Upper lobe of left lung (tissue), 6 donors: ENCODE results near the gene TMEM218. TPM values are rescaled to one million over a fixed set of nuclear protein-coding genes. Genes with fewer than 3 reads are reported as not detected.

Experiments used
- ATAC-seq, 2 donors: fragments of 200-7000 bp; cut with Tn5 transposase; one replicate each; pipeline ENCODE4 v1.9.1; 2022; ENCODE audit warnings: mild to moderate bottlenecking in 2 of 2, moderate library complexity in 2 of 2; ENCODE audit not compliant: low FRiP score in 2 of 2
- DNase-seq, 2 donors: peaks; one replicate each; pipeline ENCODE4 v3.0.0-alpha.2; 2019 to 2020
- H3K27ac ChIP-seq, 4 donors: fragments of 200-600 bp; sonication (generic); one replicate each; pipeline ENCODE4 v1.5.1; 2016 to 2019
- H3K27me3 ChIP-seq, 4 donors: fragments of 200-600 bp; sonication (generic); one replicate each; pipeline ENCODE4 v1.5.1; 2017 to 2019
- H3K36me3 ChIP-seq, 4 donors: fragments of 200-600 bp; sonication (generic); one replicate each; pipeline ENCODE4 v1.5.1; 2016 to 2019
- H3K4me1 ChIP-seq, 4 donors: fragments of 200-600 bp; sonication (generic); one replicate each; pipeline ENCODE4 v1.5.1; 2018 to 2019
- H3K4me3 ChIP-seq, 4 donors: fragments of 200-600 bp; sonication (generic); one replicate each; pipeline ENCODE4 v1.5.1; 2017 to 2019; ENCODE audit warnings: mild to moderate bottlenecking in 2 of 4, moderate library complexity in 1 of 4
- H3K9me3 ChIP-seq, 4 donors: fragments of 200-600 bp; sonication (generic); one replicate each; pipeline ENCODE4 v1.5.1; 2018 to 2019
- EP300 ChIP-seq, 4 donors: sonication (generic); formaldehyde crosslinking; IDR thresholded peaks; one replicate each; pipeline ENCODE4 v1.5.1; 2017; ENCODE audit warnings: antibody characterized with exemption in 4 of 4, control low read depth in 2 of 4
- POLR2A ChIP-seq, 4 donors: fragments of 450-650 bp; IDR thresholded peaks; one replicate each; pipeline ENCODE4 v1.5.1; 2016 to 2017; ENCODE audit warnings: antibody characterized with exemption in 4 of 4, mild to moderate bottlenecking in 2 of 4
- POLR2AphosphoS5 ChIP-seq, 2 donors: sonication (generic); formaldehyde crosslinking; IDR thresholded peaks; one replicate each; pipeline ENCODE4 v1.5.1; 2017; ENCODE audit warnings: antibody characterized with exemption in 2 of 2
- WGBS, 2 donors: methylation state at CpG; one replicate each; pipeline ENCODE4 v1.1.5; 2017 to 2018; 5-methylcytosine and 5-hydroxymethylcytosine counted together
- total RNA-seq, 6 donors: library from RNA; depleted of rRNA in 4 of 6; stranded (reverse); fragments of >200 nt in 4 of 6; gene quantifications; one replicate each; pipeline versions ENCODE4 v1.1.0 to v1.2.1, GENCODE V29; 2016 to 2021
- TF ChIP-seq, protein P1 (sequence below), 6 experiments: fragments of 450-650 bp in 4 of 6; fragments of 200-600 bp in 2 of 6; sonication (generic) in 2 of 6; IDR thresholded peaks; one replicate each; pipeline ENCODE4 v1.5.1; 2016 to 2019; ENCODE audit warnings: antibody characterized with exemption in 6 of 6
- donor health status: DM: no; HTN: no; CAD: no; lungs with moderate emphysema.
- donor health status: DM: no; HTN: yes; CAD: no; lungs with severe emphysema.

Gene TMEM218
- total RNA-seq, 6 donors from 2014 or later: 11.1 to 25.1 (median 17.3) TPM

DNA sequence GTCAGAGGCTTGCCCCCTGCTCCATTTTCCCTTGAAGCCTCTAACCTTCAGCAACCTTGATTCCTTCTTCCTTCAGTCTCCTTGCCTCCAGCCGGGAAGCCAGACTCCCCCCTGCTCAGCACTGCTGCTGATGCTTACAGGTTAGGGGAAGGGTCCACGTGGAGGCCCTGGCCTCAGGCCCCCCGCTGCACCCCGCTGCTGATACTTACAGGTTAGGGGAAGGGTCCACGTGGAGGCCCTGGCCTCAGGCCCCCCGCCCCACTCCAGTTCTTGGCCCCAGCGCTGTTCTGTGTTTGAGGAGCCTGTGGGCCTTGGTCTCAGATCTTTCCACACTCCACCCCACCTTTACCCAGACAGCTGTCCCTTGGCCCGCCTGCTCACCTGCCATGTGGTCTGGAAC is 27.5 kb upstream of the TMEM218 start:
- H3K27ac ChIP-seq: no peak overlapping the region
- peak in 1 of 2 donors; percentile 71 for DNase-seq
- H3K27me3 ChIP-seq: no peaks in the 10 kb centered on the region
- H3K9me3 ChIP-seq: no peaks in the 10 kb centered on the region
- 77 to 81% methylated on average over 8 of the region's 8 CpGs for WGBS, 2 donors
- no peaks in the 10 kb centered on the region for H3K36me3 ChIP-seq
- no peak overlapping the region for H3K4me3 ChIP-seq
- H3K4me1 ChIP-seq: peaks cover 0 to 7% (median 6%) of the 10 kb centered on the region in 4 donors
- TF ChIP-seq POLR2A (IDR thresholded peaks at IDR 0.05) (no peak), POLR2AphosphoS5 (IDR thresholded peaks at IDR 0.05) (no peak), EP300 (IDR thresholded peaks at IDR 0.05) (no peak)
- TF ChIP-seq, protein P1, sequence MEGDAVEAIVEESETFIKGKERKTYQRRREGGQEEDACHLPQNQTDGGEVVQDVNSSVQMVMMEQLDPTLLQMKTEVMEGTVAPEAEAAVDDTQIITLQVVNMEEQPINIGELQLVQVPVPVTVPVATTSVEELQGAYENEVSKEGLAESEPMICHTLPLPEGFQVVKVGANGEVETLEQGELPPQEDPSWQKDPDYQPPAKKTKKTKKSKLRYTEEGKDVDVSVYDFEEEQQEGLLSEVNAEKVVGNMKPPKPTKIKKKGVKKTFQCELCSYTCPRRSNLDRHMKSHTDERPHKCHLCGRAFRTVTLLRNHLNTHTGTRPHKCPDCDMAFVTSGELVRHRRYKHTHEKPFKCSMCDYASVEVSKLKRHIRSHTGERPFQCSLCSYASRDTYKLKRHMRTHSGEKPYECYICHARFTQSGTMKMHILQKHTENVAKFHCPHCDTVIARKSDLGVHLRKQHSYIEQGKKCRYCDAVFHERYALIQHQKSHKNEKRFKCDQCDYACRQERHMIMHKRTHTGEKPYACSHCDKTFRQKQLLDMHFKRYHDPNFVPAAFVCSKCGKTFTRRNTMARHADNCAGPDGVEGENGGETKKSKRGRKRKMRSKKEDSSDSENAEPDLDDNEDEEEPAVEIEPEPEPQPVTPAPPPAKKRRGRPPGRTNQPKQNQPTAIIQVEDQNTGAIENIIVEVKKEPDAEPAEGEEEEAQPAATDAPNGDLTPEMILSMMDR (IDR thresholded peaks at IDR 0.05): no peak
- no peak for ATAC-seq

DNA sequence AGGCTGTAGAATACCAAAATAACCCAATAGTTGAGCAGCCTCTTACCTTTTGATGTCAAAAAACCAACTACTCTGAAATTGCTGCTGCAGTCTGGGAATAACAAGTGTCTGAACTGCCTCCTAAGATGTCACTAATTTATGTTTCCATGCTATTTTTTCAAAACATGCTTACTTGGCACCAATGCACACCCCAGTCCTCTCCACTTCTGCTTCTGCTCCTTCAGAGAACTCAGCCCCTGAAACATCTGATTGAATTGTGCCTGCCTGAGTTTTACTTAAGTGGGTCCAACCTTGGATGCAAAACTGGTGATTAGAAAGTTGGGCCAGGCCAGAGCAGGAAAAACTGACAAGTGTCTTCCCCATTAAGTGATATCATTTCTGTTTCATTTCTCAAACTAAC is 24.6 kb upstream of the TMEM218 start:
- Histone ChIP-seq H3K27ac (no peak overlapping the region), H3K4me3 (no peak overlapping the region), H3K27me3 (no peaks in the 10 kb centered on the region), H3K36me3 (no peaks in the 10 kb centered on the region), H3K9me3 (no peaks in the 10 kb centered on the region), H3K4me1 (no peaks in the 10 kb centered on the region)
- TF ChIP-seq POLR2AphosphoS5 (IDR thresholded peaks at IDR 0.05) (no peak), EP300 (IDR thresholded peaks at IDR 0.05) (no peak), POLR2A (IDR thresholded peaks at IDR 0.05) (no peak)
- TF ChIP-seq, protein P1 (IDR thresholded peaks at IDR 0.05): no peak
- DNase-seq (no peak), ATAC-seq (no peak)

DNA sequence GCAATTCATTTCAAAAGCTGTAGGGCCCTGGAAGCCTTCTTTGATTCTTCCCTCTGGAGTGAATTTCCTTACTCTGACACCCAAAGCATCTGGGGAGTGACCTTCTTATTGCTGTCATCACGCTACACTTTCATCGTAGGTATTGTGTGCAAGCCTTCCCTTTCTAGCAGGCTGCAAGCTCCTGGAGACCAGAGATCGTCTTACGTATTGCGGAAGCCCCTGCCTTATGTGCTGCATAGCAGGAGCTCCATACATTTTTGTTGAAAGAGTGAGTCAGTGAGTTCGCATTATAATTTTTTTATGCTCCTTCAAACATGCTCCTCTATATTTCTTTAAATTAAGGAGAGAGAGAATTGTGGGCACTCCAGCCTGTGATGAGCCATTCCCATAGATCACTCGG is 21.2 kb upstream of the TMEM218 start:
- no peak for TF ChIP-seq EP300 (IDR thresholded peaks at IDR 0.05)
- TF ChIP-seq, protein P1 (IDR thresholded peaks at IDR 0.05): no peak
- Histone ChIP-seq H3K9me3 (no peaks in the 10 kb centered on the region), H3K27me3 (no peaks in the 10 kb centered on the region), H3K4me1 (no peaks in the 10 kb centered on the region), H3K36me3 (no peaks in the 10 kb centered on the region), H3K4me3 (no peak overlapping the region), H3K27ac (no peak overlapping the region)
- ATAC-seq (no peak), DNase-seq (no peak)
- 92 to 93% methylated on average over 7 of the region's 7 CpGs for WGBS, 2 donors

DNA sequence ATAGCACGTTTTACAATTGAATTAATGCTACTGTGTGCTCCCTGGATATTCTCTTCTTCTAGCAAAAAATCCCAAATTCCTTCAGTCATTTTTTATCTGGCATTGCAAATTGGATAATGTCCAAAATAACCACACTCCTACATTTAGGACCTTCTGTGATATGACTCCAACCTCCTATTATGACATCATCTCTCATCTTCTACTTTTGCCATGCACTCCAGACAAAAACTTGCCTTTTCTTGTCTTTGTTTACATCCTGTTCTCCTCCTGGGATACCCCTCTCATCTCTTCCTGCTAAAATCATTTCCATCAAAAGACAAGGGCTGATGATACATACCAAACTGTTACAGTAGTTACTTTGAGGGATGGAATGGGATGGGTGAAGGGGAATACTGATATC is 20.6 kb upstream of the TMEM218 start:
- Histone ChIP-seq H3K27ac (no peak overlapping the region), H3K36me3 (no peaks in the 10 kb centered on the region), H3K9me3 (no peaks in the 10 kb centered on the region), H3K4me3 (no peak overlapping the region), H3K4me1 (no peaks in the 10 kb centered on the region), H3K27me3 (no peaks in the 10 kb centered on the region)
- WGBS, 2 donors: 85 to 87% methylated on average over 1 of the region's 1 CpG
- no peak for DNase-seq
- TF ChIP-seq POLR2AphosphoS5 (IDR thresholded peaks at IDR 0.05) (no peak), EP300 (IDR thresholded peaks at IDR 0.05) (no peak), POLR2A (IDR thresholded peaks at IDR 0.05) (no peak)
- TF ChIP-seq, protein P1 (IDR thresholded peaks at IDR 0.05): no peak
- no peak for ATAC-seq

DNA sequence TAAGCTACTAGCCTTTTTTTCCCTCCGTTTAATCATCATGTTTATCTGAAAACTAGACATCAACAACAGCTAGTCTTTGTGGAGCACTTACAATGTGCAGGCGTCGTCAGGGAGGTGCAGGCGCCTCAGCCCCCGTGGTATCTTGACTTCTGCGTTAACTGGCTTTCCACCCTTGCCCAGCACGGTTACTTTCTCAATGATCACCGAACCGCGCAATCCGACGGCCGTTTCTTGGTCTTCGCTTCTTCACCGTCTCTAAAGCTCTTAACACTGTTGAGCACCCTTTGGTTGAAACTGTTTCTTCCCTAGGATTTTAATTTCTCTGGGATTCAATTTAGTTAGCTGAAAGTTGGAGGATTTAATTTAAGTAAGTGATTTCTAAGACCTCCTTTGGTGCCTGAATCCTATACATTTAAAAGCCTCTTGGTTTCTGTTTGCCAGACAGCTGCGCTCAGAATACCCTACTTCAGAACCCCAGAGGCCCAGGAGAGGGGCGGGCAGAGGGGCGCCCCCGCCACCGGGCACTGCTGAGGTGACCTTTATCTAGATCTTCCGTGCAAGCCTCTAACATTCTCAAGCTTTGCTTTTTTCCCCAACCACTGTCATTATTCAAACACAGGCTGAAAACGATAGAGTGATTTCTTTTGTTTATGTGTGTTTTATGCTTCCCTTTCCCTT is 18.0 kb upstream of the TMEM218 start:
- TF ChIP-seq POLR2AphosphoS5 (IDR thresholded peaks at IDR 0.05): no peak
- H3K27ac ChIP-seq: no peak overlapping the region
- DNase-seq (peak in 1 of 2 donors; percentile 56), ATAC-seq (no peak)
- H3K9me3 ChIP-seq: no peaks in the 10 kb centered on the region
- H3K4me3 ChIP-seq: no peak overlapping the region
- no peaks in the 10 kb centered on the region for H3K27me3 ChIP-seq
- H3K4me1 ChIP-seq: no peaks in the 10 kb centered on the region
- WGBS, 2 donors: 78 to 80% methylated on average over 22 of the region's 22 CpGs
- H3K36me3 ChIP-seq: no peaks in the 10 kb centered on the region
